Lung (tissue), 12 donors: ENCODE measurements around the gene DYSF. TPM values are rescaled to one million over a fixed set of nuclear protein-coding genes. Genes with fewer than 3 reads are reported as not detected.

Experiments used
- ATAC-seq: fragments of 200-7000 bp; cut with Tn5 transposase; one replicate; pipeline ENCODE4 v1.9.1; 2020; ENCODE audit warnings: moderate number of reproducible peaks; ENCODE audit not compliant: insufficient read depth, low FRiP score
- DNase-seq, 3 donors: peaks; one replicate each; pipeline ENCODE4 v3.0.0-alpha.2; 2013 to 2017
- H3K27ac ChIP-seq, 2 donors: one replicate each; pipeline ENCODE4 v1.5.1; 2013; ENCODE audit warnings: mild to moderate bottlenecking in 2 of 2, moderate library complexity in 2 of 2, control low read depth in 1 of 2, inconsistent platforms in 1 of 2, low read depth in 1 of 2, low read length in 1 of 2
- H3K27me3 ChIP-seq, 3 donors: one replicate each; pipeline ENCODE4 v1.5.1; 2013; ENCODE audit warnings: low read length in 2 of 3; ENCODE audit not compliant: control insufficient read depth in 3 of 3, insufficient read depth in 3 of 3
- H3K36me3 ChIP-seq, 4 donors: one replicate each; pipeline ENCODE4 v1.5.1; 2013; ENCODE audit warnings: low read length in 4 of 4, mild to moderate bottlenecking in 1 of 4, moderate library complexity in 1 of 4; ENCODE audit not compliant: control insufficient read depth in 4 of 4, insufficient read depth in 4 of 4
- H3K4me1 ChIP-seq, 5 donors: one replicate each; pipeline ENCODE4 v1.5.1; 2013; ENCODE audit warnings: low read length in 5 of 5, mild to moderate bottlenecking in 2 of 5, moderate library complexity in 1 of 5; ENCODE audit not compliant: control insufficient read depth in 5 of 5, insufficient read depth in 5 of 5
- H3K4me3 ChIP-seq: one replicate; pipeline ENCODE4 v1.5.1; 2013; ENCODE audit warnings: mild to moderate bottlenecking, control low read depth, moderate library complexity
- H3K9ac ChIP-seq, 2 donors: one replicate each; pipeline ENCODE4 v1.5.1; 2013; ENCODE audit warnings: low read length in 2 of 2, control low read depth in 1 of 2; ENCODE audit not compliant: insufficient read depth in 1 of 2
- H3K9me3 ChIP-seq, 4 donors: one replicate each; pipeline ENCODE4 v1.5.1; 2013; ENCODE audit warnings: low read length in 3 of 4, mild to moderate bottlenecking in 1 of 4, moderate library complexity in 1 of 4; ENCODE audit not compliant: control insufficient read depth in 4 of 4, insufficient read depth in 3 of 4
- CTCF ChIP-seq: IDR thresholded peaks from 2 replicates; pipeline ENCODE4 v1.5.1; 2012; ENCODE audit warnings: mild to moderate bottlenecking; ENCODE audit errors: control extremely low read depth, extremely low read depth
- WGBS, 2 donors: extraction: QIAGEN DNeasy Blood & Tissue Kit; methylation state at CpG; one replicate each; pipeline ENCODE4 v1.1.7; 2013; 5-methylcytosine and 5-hydroxymethylcytosine counted together
- polyA plus RNA-seq, 2 donors: library from polyadenylated mRNA; stranded (reverse); fragments of 200-250 nt; gene quantifications; one replicate each; pipeline ENCODE4 v1.2.1, GENCODE V29; 2013
- total RNA-seq, 2 donors: library from RNA; depleted of rRNA in 1 of 2; stranded (reverse); fragments of >200 nt in 1 of 2; gene quantifications; one replicate each; pipeline ENCODE4 v1.2.1, GENCODE V29; 2014 to 2021
- donor health status: control.
- donor health status: control.
- donor health status: Bipolar disorder and iron deficiency.
- donor health status: healthy.
- donor health status: DM: yes; HTN: yes; CAD: no.

The DYSF gene
- total and polyA plus RNA-seq, 4 donors = 12.9 to 56.2 (median 40.0) TPM

- Histone ChIP-seq H3K27ac (peak overlapping the region in 1 of 2 donors; percentile 35), H3K36me3 (peaks cover 0 to 2% (median 0%) of the 10 kb centered on the region in 4 donors), H3K27me3 (no peaks in the 10 kb centered on the region), H3K4me3 (no peak overlapping the region), H3K9ac (no peak overlapping the region), H3K4me1 (peaks cover 0 to 14% (median 0%) of the 10 kb centered on the region in 5 donors), H3K9me3 (no peaks in the 10 kb centered on the region)
- WGBS, 2 donors = 87 to 100% methylated on average over 1 of the region's 1 CpG
- DNase-seq (no peak), ATAC-seq (no peak)
- TF ChIP-seq CTCF = no peak
Measured at GRCh38 chr2:71494523-71495155, 41.3 kb downstream of the DYSF start.

- peak in 1 of 3 donors; percentile 11 for DNase-seq
- peaks cover 0 to 18% (median 0%) of the 10 kb centered on the region in 5 donors for H3K4me1 ChIP-seq
- no peak overlapping the region for H3K4me3 ChIP-seq
- H3K9ac ChIP-seq = no peak overlapping the region
- WGBS, 2 donors = 67 to 73% methylated on average over 9 of the region's 9 CpGs
- H3K9me3 ChIP-seq = no peaks in the 10 kb centered on the region
- no peaks in the 10 kb centered on the region for H3K27me3 ChIP-seq
- no peak for TF ChIP-seq CTCF
- ATAC-seq = no peak
- peak overlapping the region in 1 of 2 donors; percentile 45 for H3K27ac ChIP-seq
- peaks cover 0 to 2% (median 0%) of the 10 kb centered on the region in 4 donors for H3K36me3 ChIP-seq
Measured at GRCh38 chr2:71496156-71496770, 42.9 kb downstream of the DYSF start.

GRCh38 chr2:71498261-71498701 lies 44.9 kb downstream of the DYSF start:
- TF ChIP-seq CTCF = no peak
- Histone ChIP-seq H3K27me3 (no peaks in the 10 kb centered on the region), H3K4me3 (no peak overlapping the region), H3K27ac (peak overlapping the region in 1 of 2 donors; percentile 30), H3K36me3 (peaks cover 0 to 2% (median 0%) of the 10 kb centered on the region in 4 donors), H3K9me3 (no peaks in the 10 kb centered on the region), H3K4me1 (peaks cover 0 to 25% (median 0%) of the 10 kb centered on the region in 5 donors), H3K9ac (no peak overlapping the region)
- DNase-seq = no peak
- ATAC-seq = no peak
- WGBS, 2 donors = 84 to 90% methylated on average over 5 of the region's 5 CpGs
